ENCODE measurements around the gene ANKFN1.

GRCh38 chr17:56269556-56270389 lies 116.5 kb downstream of the ANKFN1 start:
- TF ChIP-seq CTCF (IDR thresholded peaks at IDR 0.05) (no peak), ZFX (IDR thresholded peaks at IDR 0.05; ENCODE audit: borderline replicate concordance) (no peak)

Measured in 22Rv1 (cell line).